Stimulated activated CD8-positive, alpha-beta memory T cell treated with anti-CD3 and anti-CD28 coated beads, Interleukin-12 subunit alpha, Interleukin-12 subunit beta, amount 100 ng/mL, for 4 hours (primary cell): Measurements from ENCODE around the gene GAN.
"Not testable (repeated sequence)": the region's sequence is repeated elsewhere in the genome, so short reads cannot be mapped to it uniquely, and the experiment has no call there.

ENCODE experiments used
- DNase-seq: peaks from one replicate; pipeline ENCODE4 v3.0.0-alpha.2; 2020; ENCODE audit warnings: low read depth

The GAN gene

GRCh38 chr16:81399909-81400308 is 85.1 kb downstream of the GAN start:
- no peak for DNase-seq

- DNase-seq: no peak
Observed at GRCh38 chr16:81401035-81401950, 86.5 kb downstream of the GAN start.

GRCh38 chr16:81403208-81403600 is 88.4 kb downstream of the GAN start:
- DNase-seq: no peak

GRCh38 chr16:81403601-81404391 is 89.0 kb downstream of the GAN start:
- peak; percentile 56 for DNase-seq

GRCh38 chr16:81405002-81405401 is 90.2 kb downstream of the GAN start:
- not testable (repeated sequence) for DNase-seq

GRCh38 chr16:81405702-81406113 is 90.9 kb downstream of the GAN start:
- no peak for DNase-seq

- DNase-seq: no peak
Observed at GRCh38 chr16:81408409-81408950, 93.7 kb downstream of the GAN start.

- DNase-seq: no peak
Observed at GRCh38 chr16:81409016-81409556, 94.3 kb downstream of the GAN start.

- DNase-seq: no peak
Observed at GRCh38 chr16:81410643-81411293, 96.0 kb downstream of the GAN start.

GRCh38 chr16:81413245-81413990 is 98.7 kb downstream of the GAN start:
- DNase-seq: no peak

GRCh38 chr16:81415751-81416150 is 101.0 kb downstream of the GAN start:
- no peak for DNase-seq

GRCh38 chr16:81416749-81417148 is 102.0 kb downstream of the GAN start:
- no peak for DNase-seq

- no peak for DNase-seq
Observed at GRCh38 chr16:81417210-81417609, 102.4 kb downstream of the GAN start.

- no peak for DNase-seq
Observed at GRCh38 chr16:81419806-81420205, 105.0 kb downstream of the GAN start.

- DNase-seq: no peak
Observed at GRCh38 chr16:81421126-81421525, 106.4 kb downstream of the GAN start.

GRCh38 chr16:81421536-81421935 is 106.8 kb downstream of the GAN start:
- no peak for DNase-seq

- DNase-seq: not testable (repeated sequence)
Observed at GRCh38 chr16:81422153-81422552, 107.4 kb downstream of the GAN start.

GRCh38 chr16:81424771-81425170 is 110.0 kb downstream of the GAN start:
- DNase-seq: no peak

GRCh38 chr16:81427219-81427618 is 112.5 kb downstream of the GAN start:
- DNase-seq: no peak

- DNase-seq: no peak
Observed at GRCh38 chr16:81429045-81429521, 114.3 kb downstream of the GAN start.
